Measurements from ENCODE around the gene SSBP3. TPM values are rescaled to one million over a fixed set of nuclear protein-coding genes. Genes with fewer than 3 reads are reported as not detected.

Gene SSBP3
- polyA plus RNA-seq, 1 donor (not counting 4 experiments of a cell fraction or from before 2014, with no cell fraction given) = 16.9 TPM

DNA sequence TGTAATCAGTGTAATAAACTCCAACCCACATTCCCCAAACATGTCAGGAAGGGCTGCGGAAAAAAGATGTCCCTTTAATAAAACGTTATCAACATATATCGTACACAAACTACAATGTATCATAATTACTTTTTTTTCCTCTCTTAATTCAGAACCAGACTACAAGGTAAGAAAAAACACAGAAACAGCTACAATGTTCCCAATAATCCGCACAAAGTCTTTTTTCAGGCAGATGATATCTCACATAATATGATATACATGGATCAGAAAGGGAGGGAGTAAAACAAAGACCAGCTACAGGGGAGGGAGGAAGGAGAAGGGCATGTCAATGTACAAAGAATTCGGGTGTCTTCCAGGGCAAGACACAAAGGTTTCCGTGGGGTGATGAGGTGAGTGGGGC is 180.8 kb downstream of the SSBP3 start:
- H3K27ac ChIP-seq (ENCODE audit: control insufficient read depth, insufficient read depth, low read length) = no peak overlapping the region
- no peak for DNase-seq (ENCODE audit: low read depth, low spot score)

GRCh38 chr1:54224233-54224632 is 182.0 kb downstream of the SSBP3 start:
- H3K79me2 ChIP-seq (ENCODE audit: control insufficient read depth, insufficient read depth, low read length) = no peaks in the 10 kb centered on the region
- H3K4me2 ChIP-seq (ENCODE audit: control insufficient read depth, extremely low read depth, insufficient read depth, low read depth, low read length) = no peak overlapping the region
- no peak overlapping the region for H2AFZ ChIP-seq (ENCODE audit: control insufficient read depth, low read length)
- DNase-seq (ENCODE audit: low read depth, low spot score) (no peak), FAIRE-seq (no peak)
- no peaks in the 10 kb centered on the region for H3K27me3 ChIP-seq (ENCODE audit: control insufficient read depth, extremely low read depth, insufficient read depth, low read length)
- H3K4me3 ChIP-seq (ENCODE audit: control insufficient read depth in 2 of 3, extremely low read depth in 1 of 3, insufficient read depth in 2 of 3, low read depth in 1 of 3, low read length in 3 of 3) = no peak overlapping the region
- no peaks in the 10 kb centered on the region for H4K20me1 ChIP-seq (ENCODE audit: control insufficient read depth, extremely low read depth, insufficient read depth, low read length)
- no peaks in the 10 kb centered on the region for H3K9me3 ChIP-seq (ENCODE audit: control insufficient read depth, low read depth, low read length)
- H3K36me3 ChIP-seq (ENCODE audit: control insufficient read depth in 2 of 2, extremely low read depth in 1 of 2, insufficient read depth in 2 of 2, low read length in 2 of 2) = peaks cover 7 to 8% of the 10 kb centered on the region in 2 experiments
- no peaks in the 10 kb centered on the region for H3K9me1 ChIP-seq (ENCODE audit: control insufficient read depth, extremely low read depth, insufficient read depth, low read length)
- peaks cover 3% of the 10 kb centered on the region for H3K4me1 ChIP-seq (ENCODE audit: control insufficient read depth, extremely low read depth, insufficient read depth, low read length)
- dilution Hi-C loops (cut with MboI; ENCODE audit: extremely low pct_ligation_motif_present, low sequenced_read_pairs) = no loop called here
- TF ChIP-seq, protein P1, sequence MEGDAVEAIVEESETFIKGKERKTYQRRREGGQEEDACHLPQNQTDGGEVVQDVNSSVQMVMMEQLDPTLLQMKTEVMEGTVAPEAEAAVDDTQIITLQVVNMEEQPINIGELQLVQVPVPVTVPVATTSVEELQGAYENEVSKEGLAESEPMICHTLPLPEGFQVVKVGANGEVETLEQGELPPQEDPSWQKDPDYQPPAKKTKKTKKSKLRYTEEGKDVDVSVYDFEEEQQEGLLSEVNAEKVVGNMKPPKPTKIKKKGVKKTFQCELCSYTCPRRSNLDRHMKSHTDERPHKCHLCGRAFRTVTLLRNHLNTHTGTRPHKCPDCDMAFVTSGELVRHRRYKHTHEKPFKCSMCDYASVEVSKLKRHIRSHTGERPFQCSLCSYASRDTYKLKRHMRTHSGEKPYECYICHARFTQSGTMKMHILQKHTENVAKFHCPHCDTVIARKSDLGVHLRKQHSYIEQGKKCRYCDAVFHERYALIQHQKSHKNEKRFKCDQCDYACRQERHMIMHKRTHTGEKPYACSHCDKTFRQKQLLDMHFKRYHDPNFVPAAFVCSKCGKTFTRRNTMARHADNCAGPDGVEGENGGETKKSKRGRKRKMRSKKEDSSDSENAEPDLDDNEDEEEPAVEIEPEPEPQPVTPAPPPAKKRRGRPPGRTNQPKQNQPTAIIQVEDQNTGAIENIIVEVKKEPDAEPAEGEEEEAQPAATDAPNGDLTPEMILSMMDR (optimal IDR thresholded peaks at IDR 0.05 in 1 of 3, IDR thresholded peaks at IDR 0.05 in 1 of 3, conservative IDR thresholded peaks at IDR 0.05 in 1 of 3; ENCODE audit: extremely low read depth in 1 of 3, insufficient read depth in 2 of 3, low read length in 3 of 3) = no peak
- TF ChIP-seq EZH2 (IDR thresholded peaks at IDR 0.05; ENCODE audit: low read length) = no peak
- H3K27ac ChIP-seq (ENCODE audit: control insufficient read depth, insufficient read depth, low read length) = no peak overlapping the region
- no peak overlapping the region for H3K9ac ChIP-seq (ENCODE audit: control insufficient read depth, extremely low read depth, insufficient read depth, low read length)

More for the DNA sequence above, 180.8 kb downstream of the SSBP3 start:
- no peaks in the 10 kb centered on the region for H3K79me2 ChIP-seq (ENCODE audit: control insufficient read depth, insufficient read depth, low read length)
- peaks cover 9% of the 10 kb centered on the region for H3K4me1 ChIP-seq (ENCODE audit: control insufficient read depth, extremely low read depth, insufficient read depth, low read length)
- no peak overlapping the region for H2AFZ ChIP-seq (ENCODE audit: control insufficient read depth, low read length)
- peaks cover 2% of the 10 kb centered on the region for H3K9me1 ChIP-seq (ENCODE audit: control insufficient read depth, extremely low read depth, insufficient read depth, low read length)
- H3K9me3 ChIP-seq (ENCODE audit: control insufficient read depth, low read depth, low read length) = no peaks in the 10 kb centered on the region
- no peaks in the 10 kb centered on the region for H3K27me3 ChIP-seq (ENCODE audit: control insufficient read depth, extremely low read depth, insufficient read depth, low read length)
- H3K4me2 ChIP-seq (ENCODE audit: control insufficient read depth, extremely low read depth, insufficient read depth, low read depth, low read length) = no peak overlapping the region
- no peak overlapping the region for H3K4me3 ChIP-seq (ENCODE audit: control insufficient read depth in 2 of 3, extremely low read depth in 1 of 3, insufficient read depth in 2 of 3, low read depth in 1 of 3, low read length in 3 of 3)
- FAIRE-seq = no peak
- H3K9ac ChIP-seq (ENCODE audit: control insufficient read depth, extremely low read depth, insufficient read depth, low read length) = no peak overlapping the region
- H4K20me1 ChIP-seq (ENCODE audit: control insufficient read depth, extremely low read depth, insufficient read depth, low read length) = no peaks in the 10 kb centered on the region
- dilution Hi-C loops (cut with MboI; ENCODE audit: extremely low pct_ligation_motif_present, low sequenced_read_pairs) = no loop called here
- TF ChIP-seq, protein P1 (optimal IDR thresholded peaks at IDR 0.05 in 1 of 3, IDR thresholded peaks at IDR 0.05 in 1 of 3, conservative IDR thresholded peaks at IDR 0.05 in 1 of 3; ENCODE audit: extremely low read depth in 1 of 3, insufficient read depth in 2 of 3, low read length in 3 of 3) = no peak
- no peak for TF ChIP-seq EZH2 (IDR thresholded peaks at IDR 0.05; ENCODE audit: low read length)
- H3K36me3 ChIP-seq (ENCODE audit: control insufficient read depth in 2 of 2, extremely low read depth in 1 of 2, insufficient read depth in 2 of 2, low read length in 2 of 2) = peaks cover under 1 to 8% of the 10 kb centered on the region in 2 experiments
